DMS79 (cell line): ENCODE measurements around the gene OTOF.

ENCODE experiments used
- DNase-seq: peaks from one replicate; lab custom pipeline; 2025; lab: John Stamatoyannopoulos, UW

The OTOF gene

DNA sequence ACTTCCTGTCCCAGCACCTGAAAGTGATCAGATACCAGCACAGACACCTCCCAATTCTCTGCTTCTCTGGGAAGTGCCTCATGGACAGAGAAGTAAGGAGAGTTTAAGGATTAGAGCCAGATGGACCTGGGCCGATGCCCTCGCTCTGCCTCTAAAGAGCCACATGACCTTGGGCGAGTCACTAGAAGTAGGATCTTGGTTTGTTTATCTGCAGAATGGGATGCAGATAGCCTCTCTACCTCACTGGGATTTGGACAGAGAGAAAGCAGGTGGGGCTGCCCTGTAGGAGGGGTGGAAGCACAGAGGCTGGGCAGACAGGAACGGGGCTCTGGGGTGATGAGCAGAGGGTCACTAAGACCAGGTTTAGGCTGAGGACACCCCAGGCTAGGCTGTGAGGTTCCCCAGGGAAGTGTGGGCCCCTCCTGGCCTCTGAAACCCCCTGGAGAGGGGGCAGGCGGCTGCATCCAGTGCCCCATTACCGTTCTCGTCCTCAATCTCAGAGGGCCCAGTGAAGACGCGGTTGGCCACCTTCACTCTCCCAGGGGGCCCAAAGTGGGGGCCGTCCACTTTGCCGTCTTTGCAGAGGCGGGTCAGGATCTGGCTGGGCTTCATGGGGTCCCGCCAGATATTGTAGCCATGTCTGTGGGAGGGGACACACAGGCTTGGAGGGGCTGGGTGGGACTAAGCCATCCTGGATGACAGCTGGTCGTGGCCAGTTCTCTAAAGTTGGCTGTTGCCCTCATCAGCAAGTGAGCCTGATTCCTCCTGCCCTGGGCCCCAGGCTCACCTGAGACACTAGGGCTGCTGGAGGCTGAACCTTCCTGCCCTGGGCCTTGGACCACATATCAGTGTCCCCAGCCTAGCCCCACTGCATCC lies 13.3 kb downstream of the OTOF start:
- no peak for DNase-seq

GRCh38 chr2:26463244-26464192 lies 14.4 kb downstream of the OTOF start:
- DNase-seq = no peak

GRCh38 chr2:26462511-26463243 lies 15.2 kb downstream of the OTOF start:
- no peak for DNase-seq

DNA sequence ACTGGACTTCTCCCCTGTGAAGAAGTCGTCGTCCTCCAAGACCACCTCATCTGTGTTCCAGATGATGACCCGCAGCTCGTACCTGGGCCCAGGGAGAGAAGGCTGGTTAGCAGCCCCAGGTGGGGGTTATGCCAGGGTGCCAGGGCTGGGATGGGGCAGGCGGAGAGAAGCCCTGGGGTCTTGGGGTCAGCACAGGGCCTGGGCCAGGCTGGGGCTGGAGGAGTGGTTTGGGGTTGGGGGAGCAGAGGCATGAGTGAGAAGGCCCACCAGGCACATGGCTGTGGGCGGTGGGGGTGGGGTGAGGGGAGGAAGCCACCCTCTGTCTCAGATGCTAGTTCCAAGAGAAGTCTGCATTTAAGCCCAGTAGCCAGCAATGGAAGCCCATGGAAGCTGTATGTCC lies 15.8 kb downstream of the OTOF start:
- DNase-seq = no peak

DNA sequence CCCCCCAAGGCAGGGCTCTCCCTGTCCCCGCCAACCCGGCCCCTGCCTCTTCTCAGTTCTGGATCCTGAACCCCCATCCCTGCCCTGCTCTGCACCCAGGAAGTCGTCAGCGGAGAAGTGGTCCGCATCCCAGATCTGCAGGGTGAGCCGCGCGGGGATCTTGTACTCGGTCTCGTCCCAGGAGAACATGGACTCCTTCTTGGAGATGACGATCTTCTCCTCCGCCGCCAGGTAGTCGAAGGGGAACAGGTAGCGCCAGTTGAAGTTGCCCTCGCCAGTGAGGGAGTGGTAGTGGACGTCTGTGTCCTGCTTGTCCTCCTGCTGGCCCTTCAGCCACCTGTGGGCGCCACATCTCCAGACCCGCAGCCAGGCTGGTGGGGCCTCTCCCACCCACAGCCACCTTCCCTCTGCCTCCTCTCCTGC lies 16.3 kb downstream of the OTOF start:
- DNase-seq = no peak

DNA sequence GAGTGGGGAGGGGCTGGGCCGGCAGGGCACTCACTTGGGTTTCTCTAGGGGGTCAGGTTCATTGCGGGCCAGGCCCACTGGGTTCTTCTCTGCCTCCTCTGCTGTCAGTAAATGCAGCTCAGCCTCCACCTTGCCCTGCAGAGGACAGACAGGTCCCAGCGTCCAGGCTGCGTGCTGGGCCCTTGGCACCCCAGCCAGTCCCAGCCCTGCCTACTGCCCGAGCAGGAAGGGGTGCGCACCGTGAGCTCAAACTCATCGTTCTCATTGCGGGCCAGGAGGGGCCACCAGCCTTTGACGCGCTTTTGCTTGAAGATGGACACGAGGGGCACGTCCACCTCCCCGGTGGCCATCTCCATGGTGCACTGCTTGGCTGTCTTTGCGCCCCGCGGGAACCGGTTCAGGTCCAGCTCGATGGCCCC lies 17.3 kb downstream of the OTOF start:
- DNase-seq = no peak

DNA sequence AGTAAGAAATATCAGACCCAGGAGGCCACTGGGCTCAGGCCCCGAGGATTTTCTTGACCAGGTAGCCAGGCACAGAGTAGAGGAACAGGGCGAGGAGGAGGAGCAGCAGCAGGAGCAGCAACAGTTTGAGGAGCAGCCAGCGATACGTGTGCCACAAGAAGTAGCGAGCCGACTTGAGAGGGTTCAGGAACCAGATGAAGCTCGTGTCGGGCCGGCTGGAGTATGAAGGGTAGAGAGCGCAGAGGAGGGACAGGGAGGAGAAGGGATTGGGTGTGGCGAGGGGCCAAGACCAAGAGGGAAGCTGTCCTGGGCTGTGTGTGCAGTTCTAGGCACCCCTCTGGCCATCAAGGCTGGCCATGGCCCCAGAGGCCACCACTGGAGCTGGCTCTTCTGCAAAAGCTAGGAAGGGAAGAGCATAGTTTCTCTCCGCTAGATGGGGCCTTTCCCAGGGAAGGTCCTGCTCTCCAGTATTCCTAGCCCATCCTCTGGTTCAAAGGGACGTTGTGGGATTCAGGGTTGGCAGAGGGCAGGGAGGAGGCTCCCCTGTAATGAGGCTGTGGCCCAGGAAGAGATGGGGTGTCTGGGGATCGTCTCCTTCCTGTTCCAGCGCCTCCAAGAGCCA lies 17.8 kb downstream of the OTOF start:
- DNase-seq = no peak

DNA sequence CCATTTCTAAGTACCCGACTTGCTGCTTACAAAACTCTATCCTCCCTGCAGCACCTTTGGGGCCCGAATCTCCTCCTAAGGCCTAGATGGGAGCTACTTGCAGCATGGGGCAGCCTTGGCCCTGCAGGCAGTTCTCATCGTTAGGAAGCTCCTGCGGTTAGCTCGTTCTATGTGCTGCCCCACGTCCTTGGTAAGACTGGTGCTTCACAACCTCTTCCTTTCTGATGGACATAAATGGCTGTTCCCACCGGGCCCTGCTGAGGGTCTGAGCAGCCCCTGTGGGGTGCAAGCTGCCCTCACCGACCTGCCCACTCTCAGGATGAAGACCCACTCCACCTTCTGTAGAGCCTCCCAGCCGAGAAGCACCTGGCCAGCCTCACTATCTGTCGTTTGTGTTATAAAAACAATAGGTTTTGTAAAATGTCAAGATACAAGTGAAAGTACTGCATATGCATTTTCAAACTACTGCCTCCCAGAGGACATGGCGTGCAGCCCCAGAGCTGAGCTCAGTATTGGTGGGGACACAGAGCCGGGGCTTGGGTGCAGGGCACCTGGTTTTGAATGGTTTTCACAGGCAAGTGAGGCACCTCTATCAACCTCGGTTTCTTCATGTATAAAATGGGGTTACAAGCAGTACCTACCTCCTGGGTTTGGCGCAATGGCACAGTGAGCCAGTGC lies 19.4 kb downstream of the OTOF start:
- no peak for DNase-seq

- peak; percentile 26 for DNase-seq
These were observed 20.1 kb downstream of the OTOF start for GRCh38 chr2:26457695-26458364.

GRCh38 chr2:26457251-26457666 lies 20.7 kb downstream of the OTOF start:
- DNase-seq = peak; percentile 46

GRCh38 chr2:26456440-26457250 lies 21.3 kb downstream of the OTOF start:
- DNase-seq = no peak

DNA sequence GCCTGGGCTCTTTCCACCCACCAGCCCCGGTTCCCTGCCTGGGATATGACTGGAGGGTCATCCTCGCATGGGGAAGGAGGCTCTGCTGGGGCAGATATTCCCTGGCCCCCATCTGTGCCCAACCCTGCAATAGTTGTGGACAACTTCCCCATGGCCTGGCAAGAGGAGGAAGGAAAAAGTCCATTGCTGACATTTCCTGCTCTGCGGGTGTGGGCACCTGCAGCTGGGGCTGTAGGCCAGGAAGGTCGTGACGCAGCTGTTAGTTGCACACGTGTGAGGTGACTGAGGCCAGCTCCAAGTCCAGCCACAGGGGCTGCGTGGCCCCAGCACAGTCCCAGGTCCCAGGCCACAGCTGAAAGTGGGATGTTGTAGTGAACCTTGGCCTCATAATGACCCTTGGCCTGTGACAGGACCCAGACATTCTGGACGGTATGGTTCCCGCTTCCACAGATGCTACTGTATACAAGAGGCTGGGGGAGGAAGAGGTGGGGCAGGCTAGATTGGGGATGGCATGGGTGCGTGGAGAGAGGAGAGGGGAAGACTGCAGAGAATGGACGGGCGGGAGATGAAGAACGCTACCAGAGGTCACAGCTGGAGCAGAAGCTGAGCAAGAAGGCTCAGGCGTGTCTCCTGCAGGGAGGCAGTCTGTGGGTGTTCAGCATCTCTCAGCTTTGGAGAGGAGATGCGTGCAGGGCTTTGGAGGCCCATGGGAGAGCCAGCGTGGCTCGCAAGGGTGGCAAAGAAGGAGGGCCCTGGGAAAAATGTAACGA lies 22.1 kb downstream of the OTOF start:
- no peak for DNase-seq

- no peak for DNase-seq
These were observed 22.8 kb downstream of the OTOF start for GRCh38 chr2:26455037-26455669.

DNA sequence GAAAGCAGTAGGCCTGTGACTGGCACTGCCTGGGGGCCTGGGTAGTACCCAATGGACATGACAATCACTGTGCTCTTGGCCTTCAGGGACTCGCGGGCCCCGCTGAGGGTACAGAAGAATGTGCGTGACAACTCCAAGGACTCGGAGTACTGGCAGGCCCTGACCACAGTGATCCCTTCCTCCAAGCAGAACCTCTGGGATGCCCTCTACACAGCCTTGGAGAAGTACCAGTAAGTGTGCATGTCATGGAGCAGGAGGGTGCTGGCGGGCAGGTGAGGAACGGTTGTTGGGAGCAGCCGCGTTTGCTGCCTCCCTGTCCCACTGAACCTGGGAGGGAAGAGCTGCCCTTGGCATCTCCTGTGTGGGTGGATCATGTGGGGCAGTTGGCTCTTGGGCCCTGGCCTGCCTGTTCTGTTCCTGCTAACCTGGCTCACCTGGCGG lies 23.3 kb downstream of the OTOF start:
- DNase-seq = no peak

DNA sequence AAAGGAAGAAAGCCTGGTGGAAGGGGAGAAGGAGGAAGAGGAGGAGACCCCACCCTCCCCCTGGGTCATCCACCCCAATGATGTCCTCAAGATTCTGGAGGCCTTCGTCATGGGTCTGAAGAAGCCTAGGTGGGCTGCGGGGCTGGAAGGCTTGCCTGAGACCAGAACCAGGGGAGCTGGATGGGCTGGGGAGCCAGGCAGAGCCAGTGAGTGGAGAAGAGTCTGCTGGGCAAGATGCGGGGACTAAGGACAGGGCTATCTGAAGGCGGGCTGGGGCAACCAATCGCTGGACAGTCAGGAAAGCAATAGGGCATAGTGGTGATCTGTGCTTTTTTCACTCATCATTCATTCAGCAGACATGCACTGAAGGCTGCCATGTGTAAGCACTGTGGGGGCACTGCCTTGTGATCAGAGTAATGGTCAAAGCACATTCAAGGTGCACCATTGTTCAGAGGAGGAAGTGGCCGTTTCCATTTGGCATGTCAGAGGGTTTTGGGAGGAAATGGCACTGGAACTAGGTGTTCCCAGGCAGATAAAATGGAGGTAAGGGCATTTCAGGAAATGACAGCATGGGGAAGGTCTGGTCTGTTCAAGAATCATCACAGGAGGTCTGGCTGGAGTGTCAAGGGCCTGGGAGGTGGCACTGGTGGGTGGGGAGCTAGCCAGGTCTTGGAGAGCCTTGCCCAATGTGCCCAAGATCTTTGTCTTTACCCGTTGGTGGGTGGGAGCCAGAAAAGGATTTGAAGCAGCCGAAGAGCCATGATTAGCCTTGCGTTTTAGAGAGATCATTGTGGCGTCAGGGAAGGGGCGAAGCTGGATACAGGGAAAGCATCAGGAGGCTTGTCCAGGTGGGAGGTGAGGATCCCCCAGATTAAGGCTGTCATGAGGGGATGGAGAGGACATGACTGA lies 24.2 kb downstream of the OTOF start:
- no peak for DNase-seq

- no peak for DNase-seq
These were observed 26.2 kb downstream of the OTOF start for GRCh38 chr2:26451700-26452099.

- DNase-seq = no peak
These were observed 27.8 kb downstream of the OTOF start for GRCh38 chr2:26450031-26450635.
